COLO668 (cell line): ENCODE results near the gene DOCK10.
"Not testable (repeated sequence)": the region's sequence is repeated elsewhere in the genome, so short reads cannot be mapped to it uniquely, and the experiment has no call there.

Experiments
- DNase-seq: peaks from one replicate; lab custom pipeline; 2025; ENCODE audit not compliant: unreplicated experiment; lab: John Stamatoyannopoulos, UW

Gene DOCK10

GRCh38 chr2:224951723-224952481 lies 90.4 kb downstream of the DOCK10 start:
- no peak for DNase-seq

- DNase-seq = no peak
Measured at GRCh38 chr2:224948859-224949258, 93.4 kb downstream of the DOCK10 start.

GRCh38 chr2:224948005-224948404 lies 94.3 kb downstream of the DOCK10 start:
- DNase-seq = no peak

- no peak for DNase-seq
Measured at GRCh38 chr2:224947566-224947965, 94.7 kb downstream of the DOCK10 start.

GRCh38 chr2:224946895-224947294 lies 95.4 kb downstream of the DOCK10 start:
- no peak for DNase-seq

- no peak for DNase-seq
Measured at GRCh38 chr2:224944707-224945547, 97.3 kb downstream of the DOCK10 start.

- DNase-seq = not testable (repeated sequence)
Measured at GRCh38 chr2:224943601-224944041, 98.6 kb downstream of the DOCK10 start.

- DNase-seq = no peak
Measured at GRCh38 chr2:224941960-224942359, 100.3 kb downstream of the DOCK10 start.

GRCh38 chr2:224940618-224941017 lies 101.7 kb downstream of the DOCK10 start:
- DNase-seq = no peak

GRCh38 chr2:224938651-224939182 lies 103.6 kb downstream of the DOCK10 start:
- peak; percentile 33 for DNase-seq

- DNase-seq = no peak
Measured at GRCh38 chr2:224937887-224938286, 104.4 kb downstream of the DOCK10 start.

- no peak for DNase-seq
Measured at GRCh38 chr2:224934526-224935188, 107.6 kb downstream of the DOCK10 start.

GRCh38 chr2:224933431-224933830 lies 108.8 kb downstream of the DOCK10 start:
- DNase-seq = no peak

- no peak for DNase-seq
Measured at GRCh38 chr2:224932522-224932921, 109.7 kb downstream of the DOCK10 start.

GRCh38 chr2:224931956-224932355 lies 110.3 kb downstream of the DOCK10 start:
- DNase-seq = no peak

GRCh38 chr2:224930990-224931389 lies 111.3 kb downstream of the DOCK10 start:
- DNase-seq = no peak

- DNase-seq = no peak
Measured at GRCh38 chr2:224930124-224930523, 112.1 kb downstream of the DOCK10 start.

GRCh38 chr2:224929512-224929911 lies 112.8 kb downstream of the DOCK10 start:
- no peak for DNase-seq

GRCh38 chr2:224927646-224928173 lies 114.6 kb downstream of the DOCK10 start:
- peak; percentile 48 for DNase-seq

- no peak for DNase-seq
Measured at GRCh38 chr2:224927011-224927410, 115.3 kb downstream of the DOCK10 start.

GRCh38 chr2:224925810-224926100 lies 116.5 kb downstream of the DOCK10 start:
- DNase-seq = no peak
